GM21515 (cell line): ENCODE data around the gene LAMA2.
"Not testable (repeated sequence)": the region's sequence is repeated elsewhere in the genome, so short reads cannot be mapped to it uniquely, and the experiment has no call there.

Experiments used
- ATAC-seq: cut with Tn5 transposase; IDR thresholded peaks from one replicate; pipeline ENCODE4 v1.9.1; 2021; ENCODE audit not compliant: unreplicated experiment

Gene LAMA2

GRCh38 chr6:129114636-129115391 is 231.9 kb downstream of the LAMA2 start:
- no peak for ATAC-seq

- ATAC-seq: no peak
Observed at GRCh38 chr6:129115471-129115870, 232.5 kb downstream of the LAMA2 start.

GRCh38 chr6:129117355-129117754 is 234.4 kb downstream of the LAMA2 start:
- ATAC-seq: no peak

GRCh38 chr6:129120856-129121638 is 238.1 kb downstream of the LAMA2 start:
- no peak for ATAC-seq

- ATAC-seq: no peak
Observed at GRCh38 chr6:129124347-129124746, 241.4 kb downstream of the LAMA2 start.

GRCh38 chr6:129130106-129130505 is 247.2 kb downstream of the LAMA2 start:
- ATAC-seq: no peak

GRCh38 chr6:129130959-129131681 is 248.2 kb downstream of the LAMA2 start:
- ATAC-seq: no peak

- ATAC-seq: no peak
Observed at GRCh38 chr6:129133770-129134192, 250.8 kb downstream of the LAMA2 start.

GRCh38 chr6:129134535-129134934 is 251.6 kb downstream of the LAMA2 start:
- no peak for ATAC-seq

- ATAC-seq: no peak
Observed at GRCh38 chr6:129135451-129135850, 252.5 kb downstream of the LAMA2 start.

GRCh38 chr6:129136751-129137150 is 253.8 kb downstream of the LAMA2 start:
- no peak for ATAC-seq

GRCh38 chr6:129138739-129139405 is 255.9 kb downstream of the LAMA2 start:
- no peak for ATAC-seq

GRCh38 chr6:129140526-129140925 is 257.6 kb downstream of the LAMA2 start:
- no peak for ATAC-seq

- ATAC-seq: no peak
Observed at GRCh38 chr6:129141499-129141898, 258.6 kb downstream of the LAMA2 start.

GRCh38 chr6:129146902-129147301 is 264.0 kb downstream of the LAMA2 start:
- ATAC-seq: no peak

- no peak for ATAC-seq
Observed at GRCh38 chr6:129150507-129150906, 267.6 kb downstream of the LAMA2 start.

GRCh38 chr6:129153257-129153656 is 270.3 kb downstream of the LAMA2 start:
- no peak for ATAC-seq

- ATAC-seq: not testable (repeated sequence)
Observed at GRCh38 chr6:129159242-129159641, 276.3 kb downstream of the LAMA2 start.

GRCh38 chr6:129162605-129163004 is 279.7 kb downstream of the LAMA2 start:
- ATAC-seq: no peak

GRCh38 chr6:129163551-129163950 is 280.6 kb downstream of the LAMA2 start:
- ATAC-seq: no peak

GRCh38 chr6:129164032-129164431 is 281.1 kb downstream of the LAMA2 start:
- ATAC-seq: no peak
